Renal cortical epithelial cell (primary cell): Measurements from ENCODE around the gene KRTAP4-5. TPM values are rescaled to one million over a fixed set of nuclear protein-coding genes. Genes with fewer than 3 reads are reported as not detected.
"Not testable (repeated sequence)": the region's sequence is repeated elsewhere in the genome, so short reads cannot be mapped to it uniquely, and the experiment has no call there.

Experiments
- DNase-seq: peaks from one replicate; pipeline ENCODE4 v3.0.0-alpha.2; 2011; ENCODE audit warnings: low read depth
- total RNA-seq: library from RNA; depleted of rRNA; stranded (reverse); fragments of >200 nt; gene quantifications from 2 replicates; pipeline ENCODE4 v1.2.3, GENCODE V29; 2014

KRTAP4-5 gene
- total RNA-seq = not detected in 2 replicates

DNA sequence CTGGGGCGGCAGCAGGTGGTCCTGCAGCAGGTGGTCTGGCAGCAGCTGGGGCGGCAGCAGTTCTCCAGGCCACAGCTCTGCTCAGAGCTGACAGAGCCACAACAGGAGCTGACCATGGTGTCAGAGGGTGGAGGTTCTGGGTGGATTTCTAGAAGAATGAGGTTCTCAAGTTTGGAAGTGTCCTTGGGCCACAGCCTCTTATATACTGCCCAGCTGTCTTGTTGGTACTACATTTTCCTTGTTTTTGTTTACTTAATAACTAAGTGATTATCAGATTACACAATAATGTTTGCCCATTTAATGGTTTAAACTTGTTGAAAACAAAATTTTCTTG, at the start of gene KRTAP4-5:
Gene KRTAP4-5 (minus strand): TSS at position 174 of the 334 bp plus-strand sequence. CDS start 58 bp downstream, at position 116.
- no peak for DNase-seq

GRCh38 chr17:41196068-41196467, 46.4 kb upstream of the KRTAP4-5 start:
- no peak for DNase-seq

DNA sequence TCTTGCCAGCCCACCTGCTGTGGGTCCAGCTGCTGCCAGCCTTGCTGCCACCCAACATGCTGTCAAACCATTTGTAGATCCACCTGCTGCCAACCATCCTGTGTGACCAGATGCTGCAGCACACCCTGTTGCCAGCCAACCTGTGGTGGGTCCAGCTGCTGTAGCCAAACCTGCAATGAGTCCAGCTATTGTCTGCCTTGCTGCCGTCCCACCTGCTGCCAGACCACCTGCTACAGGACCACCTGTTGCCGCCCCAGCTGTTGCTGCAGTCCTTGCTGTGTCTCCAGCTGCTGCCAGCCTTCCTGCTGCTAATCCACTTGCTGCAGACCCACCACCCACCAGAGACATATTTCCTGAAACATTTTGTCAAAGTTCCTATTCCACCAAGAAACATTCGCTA, 40.7 kb upstream of the KRTAP4-5 start:
- DNase-seq = no peak

DNA sequence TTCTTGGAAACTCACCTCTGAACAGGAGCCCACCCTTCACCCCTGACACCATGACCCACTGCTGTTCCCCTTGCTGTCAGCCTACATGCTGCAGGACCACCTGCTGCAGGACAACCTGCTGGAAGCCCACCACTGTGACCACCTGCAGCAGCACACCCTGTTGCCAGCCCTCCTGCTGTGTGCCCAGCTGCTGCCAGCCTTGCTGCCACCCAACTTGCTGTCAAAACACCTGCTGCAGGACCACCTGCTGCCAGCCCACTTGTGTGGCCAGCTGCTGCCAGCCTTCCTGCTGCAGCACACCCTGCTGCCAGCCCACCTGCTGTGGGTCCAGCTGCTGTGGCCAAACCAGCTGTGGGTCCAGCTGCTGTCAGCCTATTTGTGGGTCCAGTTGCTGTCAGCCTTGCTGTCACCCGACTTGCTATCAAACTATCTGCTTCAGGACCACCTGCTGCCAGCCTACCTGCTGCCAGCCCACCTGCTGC, 40.3 kb upstream of the KRTAP4-5 start, which contains the start of gene KRTAP9-1:
Gene KRTAP9-1 (plus strand): TSS at position 51 of the 482 bp plus-strand sequence. CDS start 0 bp downstream, at position 51.
- not testable (repeated sequence) for DNase-seq

DNA sequence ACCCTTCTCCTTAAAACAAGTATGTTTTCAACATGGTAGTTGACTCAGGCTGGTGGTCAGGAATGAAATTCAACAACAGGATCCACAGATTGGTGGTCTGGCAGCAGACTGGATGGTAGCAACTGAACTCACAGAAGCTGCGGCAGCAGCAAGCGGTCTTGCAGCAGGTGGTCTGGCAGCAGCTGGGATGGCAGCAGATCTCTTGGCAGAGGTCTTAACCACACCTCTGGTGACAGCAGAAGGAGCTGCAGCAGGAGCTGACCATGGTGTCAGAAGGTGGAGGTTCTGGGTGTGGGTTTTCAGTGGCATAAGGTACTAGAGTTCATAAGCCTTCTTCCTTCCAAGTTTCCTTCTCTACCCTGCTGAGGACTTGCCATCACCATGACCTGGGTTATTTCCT, 37.2 kb upstream of the KRTAP4-5 start:
- DNase-seq = no peak

DNA sequence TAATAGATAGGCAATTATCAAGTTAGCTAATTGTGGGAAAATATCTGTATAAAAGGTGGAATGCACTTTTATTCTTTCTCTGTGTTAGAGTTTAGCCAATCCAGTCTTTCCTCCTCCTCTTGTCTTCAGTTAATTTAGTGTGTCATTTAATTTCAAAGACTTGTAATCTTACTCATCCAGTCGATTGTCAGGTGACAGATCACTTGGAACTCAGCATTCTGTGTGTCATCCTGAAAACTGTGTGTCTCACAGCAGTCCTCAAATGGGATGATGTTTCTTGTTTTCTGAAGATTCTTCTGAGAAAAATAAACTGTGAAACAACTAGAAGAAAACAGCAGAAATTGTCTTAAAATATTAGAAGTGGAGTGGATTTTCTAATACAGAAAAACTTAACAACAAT, 35.4 kb upstream of the KRTAP4-5 start:
- no peak for DNase-seq

- DNase-seq = no peak
Observed at GRCh38 chr17:41184480-41184961, 34.9 kb upstream of the KRTAP4-5 start, which contains the start of gene KRTAP4-1. Gene KRTAP4-1, minus strand, starts transcription at chr17:41184911. Its CDS starts 57 bp downstream, at chr17:41184854.

GRCh38 chr17:41178843-41179616, 29.4 kb upstream of the KRTAP4-5 start:
- DNase-seq = peak; percentile 15

GRCh38 chr17:41178341-41178740, 28.7 kb upstream of the KRTAP4-5 start:
- DNase-seq = peak; percentile 70

DNA sequence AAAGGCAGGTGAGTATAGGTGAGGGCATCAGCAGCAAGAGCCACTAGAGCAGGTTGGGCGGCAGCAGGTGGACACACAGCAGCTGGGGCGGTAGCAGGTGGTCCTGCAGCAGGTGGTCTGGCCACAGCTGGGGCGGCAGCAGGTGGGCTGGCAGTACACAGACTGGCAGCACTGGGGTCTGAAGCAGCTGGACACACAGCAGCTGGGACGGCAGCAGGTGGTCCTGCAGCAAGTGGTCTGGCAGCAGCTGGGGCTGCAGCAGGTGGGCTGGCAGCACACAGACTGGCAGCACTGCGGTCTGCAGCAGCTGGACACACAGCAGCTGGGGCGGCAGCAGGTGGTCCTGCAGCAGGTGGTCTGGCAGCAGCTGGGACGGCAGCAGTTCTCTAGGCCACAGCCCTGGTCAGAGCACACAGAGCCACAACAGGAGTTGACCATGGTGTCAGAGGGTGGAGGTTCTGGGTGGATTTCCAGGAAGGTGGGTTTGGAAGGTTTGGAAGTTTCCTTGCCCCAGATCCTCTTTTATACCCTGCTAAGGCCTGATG, 28.2 kb upstream of the KRTAP4-5 start, which contains the start of gene KRTAP4-2:
Gene KRTAP4-2 (minus strand): TSS at position 495 of the 545 bp plus-strand sequence. CDS start 57 bp downstream, at position 438.
- no peak for DNase-seq

DNA sequence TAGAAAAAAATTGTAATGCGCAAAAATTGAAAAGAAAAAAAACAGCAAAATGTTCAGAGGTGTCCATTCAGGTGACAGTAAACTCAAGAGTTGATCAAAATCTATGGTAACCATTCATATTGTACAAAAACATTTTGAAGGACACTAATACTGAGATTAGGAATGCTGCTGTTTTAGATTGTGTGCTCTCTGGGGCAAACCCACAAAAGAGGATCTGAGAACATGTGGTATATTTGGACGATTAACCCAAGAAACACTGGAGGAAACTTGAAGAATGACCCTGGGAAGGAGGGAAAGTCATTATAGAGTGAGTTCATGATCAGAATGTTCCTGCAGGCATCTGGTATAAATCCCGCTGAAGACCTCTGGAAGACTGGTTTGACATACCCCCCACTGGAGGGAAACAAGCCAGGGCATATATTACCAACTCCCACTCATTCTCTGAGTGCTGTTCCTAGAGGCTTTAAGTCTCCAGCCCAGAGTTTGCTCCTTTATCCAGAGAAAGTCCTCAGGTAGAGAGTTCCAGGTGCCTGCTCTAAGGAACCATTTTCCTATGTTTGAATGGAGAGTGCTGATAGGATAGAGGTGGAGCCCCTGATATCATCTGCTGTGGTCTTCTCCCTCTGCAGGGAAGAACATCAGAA, 27.2 kb upstream of the KRTAP4-5 start:
- DNase-seq = no peak

GRCh38 chr17:41171886-41172285, 22.3 kb upstream of the KRTAP4-5 start:
- peak; percentile 4 for DNase-seq

GRCh38 chr17:41168121-41168520, 18.5 kb upstream of the KRTAP4-5 start, which contains the start of gene KRTAP4-3:
Gene KRTAP4-3, minus strand, starts transcription at chr17:41168221. Its CDS starts 49 bp downstream, at chr17:41168172.
- no peak for DNase-seq

DNA sequence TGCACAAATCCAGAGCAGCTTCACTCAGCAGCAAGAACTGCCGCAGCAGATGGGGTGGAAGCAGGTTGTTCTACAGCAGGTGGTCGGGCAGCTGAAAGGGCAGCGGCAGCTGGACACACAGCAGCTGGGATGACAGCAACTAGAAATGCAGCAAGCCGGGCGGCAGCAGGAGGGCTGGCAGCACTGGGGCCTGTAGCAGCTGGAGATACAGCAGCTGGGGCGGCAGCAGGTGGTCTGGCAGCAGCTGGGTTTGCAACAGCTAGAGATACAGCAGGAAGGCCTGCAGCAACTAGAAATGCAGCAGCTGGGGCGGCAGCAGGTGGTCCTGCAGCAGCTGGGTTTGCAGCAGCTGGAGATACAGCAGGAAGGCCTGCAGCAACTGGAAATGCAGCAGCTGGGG, 17.9 kb upstream of the KRTAP4-5 start:
- DNase-seq = no peak

GRCh38 chr17:41163828-41164227, 14.2 kb upstream of the KRTAP4-5 start:
- no peak for DNase-seq

DNA sequence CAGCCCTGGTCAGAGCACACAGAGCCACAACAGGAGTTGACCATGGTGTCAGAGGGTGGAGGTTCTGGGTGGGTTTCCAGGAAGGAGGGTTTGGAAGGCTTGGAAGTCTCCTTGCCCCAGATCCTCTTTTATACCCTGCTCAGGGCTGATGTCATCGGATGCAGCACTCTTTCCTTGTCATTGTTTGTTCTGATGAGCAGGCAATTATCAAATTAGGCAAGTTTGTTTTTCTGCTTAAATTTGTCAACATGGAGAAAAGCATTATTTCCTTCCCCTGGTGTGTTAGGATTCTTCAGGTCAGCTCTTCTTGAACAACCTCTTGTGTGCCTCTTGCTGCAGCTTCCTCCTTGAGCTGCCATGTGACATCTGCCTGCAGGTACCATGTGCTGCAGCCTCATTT, 11.0 kb upstream of the KRTAP4-5 start, which contains the start of gene KRTAP4-4:
Gene KRTAP4-4 (minus strand): TSS at position 101 of the 400 bp plus-strand sequence. CDS start 57 bp downstream, at position 44.
- no peak for DNase-seq

- DNase-seq = not testable (repeated sequence)
Observed at GRCh38 chr17:41160190-41160589, 10.6 kb upstream of the KRTAP4-5 start.

GRCh38 chr17:41153856-41154255, 4.2 kb upstream of the KRTAP4-5 start:
- no peak for DNase-seq

DNA sequence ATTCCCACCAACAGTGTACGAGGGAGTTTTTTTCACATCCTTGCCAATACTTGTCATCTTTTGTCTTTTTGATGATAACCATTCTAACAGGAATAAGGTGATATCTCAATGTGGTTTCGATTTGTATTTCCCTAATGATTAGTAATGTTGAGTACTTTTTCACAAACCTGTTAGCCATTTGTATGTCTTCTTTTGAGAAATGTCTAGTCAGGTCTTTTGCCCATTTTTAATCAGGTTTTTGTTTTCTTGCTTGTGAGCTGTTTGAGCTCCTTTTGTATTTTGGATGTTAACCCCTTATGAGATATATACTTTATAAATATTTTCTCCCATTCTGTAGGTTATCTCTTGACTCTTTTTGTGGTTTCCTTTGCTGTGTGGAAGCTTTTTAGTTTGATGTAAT, 1.9 kb upstream of the KRTAP4-5 start:
- DNase-seq = no peak

DNA sequence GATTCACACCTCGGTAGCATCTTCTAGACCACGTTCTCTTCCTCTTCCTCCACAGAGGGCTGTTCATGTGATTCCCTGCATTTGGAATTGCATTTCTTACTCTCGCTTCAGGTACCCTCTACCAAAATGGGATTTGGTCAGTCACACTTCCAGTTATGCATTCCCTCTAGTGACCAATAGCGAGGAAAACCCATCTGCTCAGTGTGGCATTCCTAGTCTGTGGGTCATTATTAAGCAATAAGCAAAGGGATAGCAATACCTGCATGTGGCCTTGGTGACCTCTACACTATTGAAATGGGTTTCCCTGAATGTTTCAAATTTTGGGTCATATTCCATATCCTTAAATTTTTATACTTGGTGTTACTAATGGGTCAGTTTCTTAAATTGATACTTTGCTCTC, 401 bp upstream of the KRTAP4-5 start:
- DNase-seq = no peak

DNA sequence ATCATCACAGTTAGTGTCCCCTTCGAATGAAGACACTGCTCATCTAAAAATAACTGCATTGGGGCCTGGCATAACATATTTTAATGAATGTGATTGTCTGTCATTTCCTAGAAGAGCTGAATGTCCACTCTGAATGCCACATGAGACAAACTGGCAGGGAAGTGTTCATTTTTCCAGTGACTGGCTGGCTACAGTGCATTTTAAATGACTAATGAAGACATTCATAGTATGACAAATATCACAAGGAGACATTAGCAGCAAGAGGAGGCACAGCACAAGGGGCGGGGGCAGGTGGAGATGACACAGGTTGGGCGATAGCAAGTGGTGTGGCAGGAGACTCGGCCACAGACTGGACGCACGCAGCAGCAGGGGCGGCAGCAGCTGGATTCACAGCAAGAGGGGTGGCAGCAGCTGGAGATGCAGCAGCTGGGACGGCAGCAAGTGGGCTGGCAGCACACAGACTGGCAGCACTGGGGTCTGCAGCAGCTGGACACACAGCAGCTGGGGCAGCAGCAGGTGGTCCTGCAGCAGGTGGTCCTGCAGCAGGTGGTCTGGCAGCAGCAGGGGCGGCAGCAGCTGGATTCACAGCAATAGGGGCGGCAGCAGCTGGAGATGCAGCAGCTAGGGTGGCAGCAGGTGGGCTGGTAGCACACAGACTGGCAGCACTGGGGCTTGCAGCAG, 514 bp downstream of the KRTAP4-5 start:
- DNase-seq = not testable (repeated sequence)
